ENCODE measurements around the gene USHBP1. TPM values are rescaled to one million over a fixed set of nuclear protein-coding genes. Genes with fewer than 3 reads are reported as not detected.

USHBP1 gene
- total and polyA plus RNA-seq, 4 donors = 0.13 to 12.8 (median 2.6) TPM

GRCh38 chr19:17227798-17228367 lies 36.7 kb downstream of the USHBP1 start:
- Histone ChIP-seq H3K4me3 (ENCODE audit: low read length in 2 of 2) (no peak overlapping the region), H3K27ac (ENCODE audit: low read depth in 1 of 2, low read length in 2 of 2) (no peak overlapping the region), H3K27me3 (ENCODE audit: control insufficient read depth in 1 of 2, insufficient read depth in 2 of 2, low read length in 1 of 2) (no peaks in the 10 kb centered on the region), H3K36me3 (ENCODE audit: control insufficient read depth in 1 of 2, insufficient read depth in 2 of 2, low read length in 1 of 2) (no peaks in the 10 kb centered on the region), H3K4me1 (ENCODE audit: control insufficient read depth in 1 of 2, insufficient read depth in 2 of 2, low read length in 2 of 2) (no peaks in the 10 kb centered on the region), H3K9me3 (ENCODE audit: control insufficient read depth, low read length) (no peaks in the 10 kb centered on the region)
- DNase-seq = peak in 1 of 2 donors; percentile 42
- 72 to 78% methylated on average over 13 of the region's 13 CpGs for WGBS, 2 donors
- no peak for ATAC-seq (ENCODE audit: low FRiP score)
- intact Hi-C loops (cut with DNase I) = loop anchor here in 1 of 2 donors (5.0 kb wide), 1 partner anchor 151 kb away; the partner anchor contains the start of genes HAUS8 and MYO9B

GRCh38 chr19:17226002-17226933 lies 38.3 kb downstream of the USHBP1 start, which contains the start of gene OCEL1:
Gene OCEL1 (plus strand): TSS chr19:17226226. CDS start chr19:17226248, 22 bp downstream.
- no peaks in the 10 kb centered on the region for H3K9me3 ChIP-seq (ENCODE audit: control insufficient read depth, low read length)
- peak; percentile 99 for DNase-seq
- peak; percentile 98 for ATAC-seq (ENCODE audit: low FRiP score)
- H3K4me1 ChIP-seq (ENCODE audit: control insufficient read depth in 1 of 2, insufficient read depth in 2 of 2, low read length in 2 of 2) = no peaks in the 10 kb centered on the region
- H3K27me3 ChIP-seq (ENCODE audit: control insufficient read depth in 1 of 2, insufficient read depth in 2 of 2, low read length in 1 of 2) = no peaks in the 10 kb centered on the region
- no peaks in the 10 kb centered on the region for H3K36me3 ChIP-seq (ENCODE audit: control insufficient read depth in 1 of 2, insufficient read depth in 2 of 2, low read length in 1 of 2)
- peak within 1 kb of the TSS in 1 of 2 donors; percentile 43 for H3K27ac ChIP-seq (ENCODE audit: low read depth in 1 of 2, low read length in 2 of 2)
- intact Hi-C loops (cut with DNase I) = loop anchor here in 1 of 2 donors (5.0 kb wide), 1 partner anchor 149 kb away; the partner anchor contains the start of genes HAUS8 and MYO9B
- WGBS, 2 donors = 0% methylated on average over 68 to 90 of the region's 90 CpGs
- H3K4me3 ChIP-seq (ENCODE audit: low read length in 2 of 2) = peak within 1 kb of the TSS; percentile 3 to 40

GRCh38 chr19:17225053-17225452 lies 39.5 kb downstream of the USHBP1 start:
- no peak for DNase-seq
- no peak for ATAC-seq (ENCODE audit: low FRiP score)
- no peaks in the 10 kb centered on the region for H3K9me3 ChIP-seq (ENCODE audit: control insufficient read depth, low read length)
- H3K36me3 ChIP-seq (ENCODE audit: control insufficient read depth in 1 of 2, insufficient read depth in 2 of 2, low read length in 1 of 2) = no peaks in the 10 kb centered on the region
- WGBS, 2 donors = 84 to 86% methylated on average over 10 of the region's 10 CpGs
- no peaks in the 10 kb centered on the region for H3K4me1 ChIP-seq (ENCODE audit: control insufficient read depth in 1 of 2, insufficient read depth in 2 of 2, low read length in 2 of 2)
- intact Hi-C loops (cut with DNase I) = loop anchor here in 1 of 2 donors (5.0 kb wide), 1 partner anchor 148 kb away; the partner anchor contains the start of genes HAUS8 and MYO9B
- no peak overlapping the region for H3K27ac ChIP-seq (ENCODE audit: low read depth in 1 of 2, low read length in 2 of 2)
- H3K27me3 ChIP-seq (ENCODE audit: control insufficient read depth in 1 of 2, insufficient read depth in 2 of 2, low read length in 1 of 2) = no peaks in the 10 kb centered on the region
- H3K4me3 ChIP-seq (ENCODE audit: low read length in 2 of 2) = no peak overlapping the region

- peak; percentile 75 to 87 for DNase-seq
- peak; percentile 55 for ATAC-seq (ENCODE audit: low FRiP score)
- Histone ChIP-seq H3K27me3 (ENCODE audit: control insufficient read depth in 1 of 2, insufficient read depth in 2 of 2, low read length in 1 of 2) (no peaks in the 10 kb centered on the region), H3K36me3 (ENCODE audit: control insufficient read depth in 1 of 2, insufficient read depth in 2 of 2, low read length in 1 of 2) (peaks cover 0 to 2% of the 10 kb centered on the region in 2 donors), H3K27ac (ENCODE audit: low read depth in 1 of 2, low read length in 2 of 2) (no peak overlapping the region), H3K9me3 (ENCODE audit: control insufficient read depth, low read length) (no peaks in the 10 kb centered on the region), H3K4me3 (ENCODE audit: low read length in 2 of 2) (no peak overlapping the region), H3K4me1 (ENCODE audit: control insufficient read depth in 1 of 2, insufficient read depth in 2 of 2, low read length in 2 of 2) (no peaks in the 10 kb centered on the region)
- 43 to 45% methylated on average over 14 of the region's 14 CpGs for WGBS, 2 donors
- intact Hi-C loops (cut with DNase I) = no loop called here
These were observed 44.3 kb downstream of the USHBP1 start for GRCh38 chr19:17220207-17220758.

GRCh38 chr19:17219286-17219685 lies 45.3 kb downstream of the USHBP1 start:
- DNase-seq = no peak
- Histone ChIP-seq H3K27ac (ENCODE audit: low read depth in 1 of 2, low read length in 2 of 2) (no peak overlapping the region), H3K36me3 (ENCODE audit: control insufficient read depth in 1 of 2, insufficient read depth in 2 of 2, low read length in 1 of 2) (peaks cover 0 to 2% of the 10 kb centered on the region in 2 donors), H3K9me3 (ENCODE audit: control insufficient read depth, low read length) (no peaks in the 10 kb centered on the region), H3K4me1 (ENCODE audit: control insufficient read depth in 1 of 2, insufficient read depth in 2 of 2, low read length in 2 of 2) (no peaks in the 10 kb centered on the region), H3K27me3 (ENCODE audit: control insufficient read depth in 1 of 2, insufficient read depth in 2 of 2, low read length in 1 of 2) (no peaks in the 10 kb centered on the region), H3K4me3 (ENCODE audit: low read length in 2 of 2) (no peak overlapping the region)
- WGBS, 2 donors = 97 to 98% methylated on average over 8 of the region's 8 CpGs
- intact Hi-C loops (cut with DNase I) = no loop called here
- no peak for ATAC-seq (ENCODE audit: low FRiP score)

DNA sequence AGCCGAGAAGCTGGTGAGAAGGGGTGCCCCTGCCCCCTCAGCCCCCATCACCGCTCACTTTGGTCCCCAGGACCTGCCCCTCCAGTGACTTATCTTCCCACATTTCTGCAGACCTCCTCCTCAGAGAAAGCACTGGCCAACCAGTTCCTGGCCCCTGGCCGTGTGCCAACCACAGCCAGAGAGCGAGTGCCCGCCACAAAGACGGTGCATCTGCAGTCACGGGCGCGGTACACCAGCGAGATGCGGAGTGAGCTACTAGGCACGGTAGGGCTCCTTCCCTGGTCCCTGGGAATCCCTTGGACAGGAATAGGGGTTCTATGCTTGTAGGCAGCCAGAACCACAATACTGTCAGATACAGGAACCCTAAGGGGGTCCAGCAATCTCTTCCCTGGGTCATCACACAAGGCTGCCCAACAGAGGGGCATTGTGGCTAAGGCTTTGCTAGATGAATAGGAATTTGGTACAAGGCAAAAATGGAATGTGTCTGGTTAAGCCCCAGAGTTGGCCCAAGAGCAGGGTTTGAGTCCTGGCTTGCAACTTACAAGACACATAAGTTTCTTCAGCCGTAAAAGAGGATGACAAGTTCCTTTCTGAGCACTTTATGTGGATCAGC lies 48.4 kb downstream of the USHBP1 start:
- DNase-seq (peak in 1 of 2 donors; percentile 47), ATAC-seq (ENCODE audit: low FRiP score) (no peak)
- H3K4me1 ChIP-seq (ENCODE audit: control insufficient read depth in 1 of 2, insufficient read depth in 2 of 2, low read length in 2 of 2) = no peaks in the 10 kb centered on the region
- no peak overlapping the region for H3K27ac ChIP-seq (ENCODE audit: low read depth in 1 of 2, low read length in 2 of 2)
- H3K27me3 ChIP-seq (ENCODE audit: control insufficient read depth in 1 of 2, insufficient read depth in 2 of 2, low read length in 1 of 2) = no peaks in the 10 kb centered on the region
- no peak overlapping the region for H3K4me3 ChIP-seq (ENCODE audit: low read length in 2 of 2)
- intact Hi-C loops (cut with DNase I) = no loop called here
- 76 to 81% methylated on average over 13 of the region's 13 CpGs for WGBS, 2 donors
- H3K9me3 ChIP-seq (ENCODE audit: control insufficient read depth, low read length) = no peaks in the 10 kb centered on the region
- H3K36me3 ChIP-seq (ENCODE audit: control insufficient read depth in 1 of 2, insufficient read depth in 2 of 2, low read length in 1 of 2) = peaks cover 0 to 2% of the 10 kb centered on the region in 2 donors

DNA sequence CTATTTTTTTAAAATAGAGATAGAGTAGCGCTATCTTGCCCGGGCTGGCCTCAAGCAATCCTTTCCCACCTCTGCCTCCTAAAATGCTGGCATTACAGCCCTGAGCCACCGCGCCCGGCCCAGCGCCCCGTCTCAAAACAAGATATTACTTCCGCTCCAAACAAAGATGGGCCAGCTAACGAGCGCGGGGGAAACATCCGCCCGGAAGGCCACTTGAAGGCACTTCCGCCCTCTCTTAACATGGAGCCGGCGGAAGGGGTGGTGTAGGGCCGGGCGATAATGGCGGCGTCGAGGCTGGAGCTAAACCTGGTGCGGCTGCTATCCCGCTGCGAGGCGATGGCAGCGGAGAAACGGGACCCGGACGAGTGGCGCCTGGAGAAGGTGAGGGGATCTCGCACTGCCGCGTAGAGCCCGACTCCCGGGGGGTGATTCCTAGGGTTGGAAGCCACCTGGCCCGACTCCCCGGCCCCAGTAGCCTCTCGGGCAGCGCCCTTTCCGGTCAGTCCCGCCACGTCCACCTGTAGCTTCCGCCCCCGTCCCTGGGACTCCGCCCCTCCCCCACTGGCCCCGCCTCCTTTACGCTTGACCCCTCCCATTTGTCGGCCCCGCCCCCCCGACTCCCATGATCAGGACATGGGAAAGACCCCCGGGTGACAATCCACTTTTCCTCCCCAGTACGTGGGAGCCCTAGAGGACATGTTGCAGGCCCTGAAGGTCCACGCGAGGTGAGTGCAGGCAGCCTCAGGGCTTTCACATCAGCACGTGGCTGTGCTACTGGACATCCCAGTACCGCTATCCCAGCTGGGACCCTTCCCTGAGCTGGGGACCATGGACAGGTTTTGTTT lies 49.2 kb downstream of the USHBP1 start, which contains the start of gene USE1:
USE1 (plus strand) TSS at position 231 of the 845 bp plus-strand sequence; CDS start at position 280, 49 bp downstream.
- ATAC-seq (ENCODE audit: low FRiP score) (peak; percentile 95), DNase-seq (peak; percentile 94 to 96)
- Histone ChIP-seq H3K27me3 (ENCODE audit: control insufficient read depth in 1 of 2, insufficient read depth in 2 of 2, low read length in 1 of 2) (no peaks in the 10 kb centered on the region), H3K4me3 (ENCODE audit: low read length in 2 of 2) (peak within 1 kb of the TSS; percentile 53 to 60), H3K9me3 (ENCODE audit: control insufficient read depth, low read length) (no peaks in the 10 kb centered on the region), H3K36me3 (ENCODE audit: control insufficient read depth in 1 of 2, insufficient read depth in 2 of 2, low read length in 1 of 2) (peaks cover 0 to 2% of the 10 kb centered on the region in 2 donors), H3K4me1 (ENCODE audit: control insufficient read depth in 1 of 2, insufficient read depth in 2 of 2, low read length in 2 of 2) (no peaks in the 10 kb centered on the region), H3K27ac (ENCODE audit: low read depth in 1 of 2, low read length in 2 of 2) (peak within 1 kb of the TSS in 1 of 2 donors; percentile 76)
- WGBS, 2 donors = 2 to 3% methylated on average over 51 to 56 of the region's 56 CpGs
- intact Hi-C loops (cut with DNase I) = no loop called here
